Measurements from ENCODE around the gene PRR11.

The PRR11 gene

GRCh38 chr17:59139939-59140338, 15.6 kb upstream of the PRR11 start:
- no peak for DNase-seq
- peaks cover 88% of the 10 kb centered on the region for H3K79me2 ChIP-seq (ENCODE audit: low read length)
- no peaks in the 10 kb centered on the region for H3K4me1 ChIP-seq (ENCODE audit: low read length)
- H3K4me2 ChIP-seq (ENCODE audit: low read depth, low read length): no peak overlapping the region
- H3K27ac ChIP-seq (ENCODE audit: low read length): no peak overlapping the region
- H3K27me3 ChIP-seq (replicated peaks; ENCODE audit: insufficient read depth, low read length): no peaks in the 10 kb centered on the region
- H3K36me3 ChIP-seq (replicated peaks; ENCODE audit: insufficient read depth, low read length): no peaks in the 10 kb centered on the region
- H3K9me3 ChIP-seq (replicated peaks; ENCODE audit: insufficient read depth, low read length): no peaks in the 10 kb centered on the region
- H3K9me2 ChIP-seq (replicated peaks; ENCODE audit: insufficient read depth, low read length): no peaks in the 10 kb centered on the region
- TF ChIP-seq EZH2phosphoT487 (IDR thresholded peaks at IDR 0.05; ENCODE audit: low read length) (no peak), CTCF (IDR thresholded peaks at IDR 0.05; ENCODE audit: low read length) (no peak), EZH2 (optimal IDR thresholded peaks at IDR 0.05; ENCODE audit: low read depth, low read length) (no peak)
- H3F3A ChIP-seq (ENCODE audit: insufficient read depth, low read length): no peaks in the 10 kb centered on the region
- no peak overlapping the region for H3K9ac ChIP-seq (ENCODE audit: low read length)
- no peak overlapping the region for H2AFZ ChIP-seq (ENCODE audit: low read length)
- no peak overlapping the region for H3K4me3 ChIP-seq (ENCODE audit: low read length)
- H4K20me1 ChIP-seq (ENCODE audit: insufficient read depth, low read length): no peaks in the 10 kb centered on the region

- TF ChIP-seq CTCF (IDR thresholded peaks at IDR 0.05; ENCODE audit: low read length): no peak
- TF ChIP-seq EZH2phosphoT487 (IDR thresholded peaks at IDR 0.05; ENCODE audit: low read length): no peak
- TF ChIP-seq EZH2 (optimal IDR thresholded peaks at IDR 0.05; ENCODE audit: low read depth, low read length): no peak
- Histone ChIP-seq H3K4me1 (ENCODE audit: low read length) (no peaks in the 10 kb centered on the region), H3K36me3 (replicated peaks; ENCODE audit: insufficient read depth, low read length) (no peaks in the 10 kb centered on the region), H3K79me2 (ENCODE audit: low read length) (peaks cover 90% of the 10 kb centered on the region), H3K4me2 (ENCODE audit: low read depth, low read length) (no peak overlapping the region), H3F3A (ENCODE audit: insufficient read depth, low read length) (no peaks in the 10 kb centered on the region), H3K9me3 (replicated peaks; ENCODE audit: insufficient read depth, low read length) (no peaks in the 10 kb centered on the region), H3K4me3 (ENCODE audit: low read length) (no peak overlapping the region), H3K27me3 (replicated peaks; ENCODE audit: insufficient read depth, low read length) (no peaks in the 10 kb centered on the region), H3K9ac (ENCODE audit: low read length) (no peak overlapping the region), H3K27ac (ENCODE audit: low read length) (no peak overlapping the region), H2AFZ (ENCODE audit: low read length) (no peak overlapping the region), H3K9me2 (replicated peaks; ENCODE audit: insufficient read depth, low read length) (no peaks in the 10 kb centered on the region), H4K20me1 (ENCODE audit: insufficient read depth, low read length) (0 out of 2 replicates have a peak, but pooled peaks cover 6% of the 10 kb centered on the region)
- DNase-seq: no peak
These were observed 13.7 kb upstream of the PRR11 start for GRCh38 chr17:59141860-59142259.

GRCh38 chr17:59145571-59146096, 9.9 kb upstream of the PRR11 start:
- H3K79me2 ChIP-seq (ENCODE audit: low read length): peaks cover 96% of the 10 kb centered on the region
- TF ChIP-seq CTCF (IDR thresholded peaks at IDR 0.05; ENCODE audit: low read length) (no peak), EZH2 (optimal IDR thresholded peaks at IDR 0.05; ENCODE audit: low read depth, low read length) (no peak), EZH2phosphoT487 (IDR thresholded peaks at IDR 0.05; ENCODE audit: low read length) (no peak)
- no peak overlapping the region for H3K27ac ChIP-seq (ENCODE audit: low read length)
- H3K36me3 ChIP-seq (replicated peaks; ENCODE audit: insufficient read depth, low read length): no peaks in the 10 kb centered on the region; the same call in 1 of the 2 replicates
- peaks cover 10% of the 10 kb centered on the region; the same call in 1 of the 2 replicates for H4K20me1 ChIP-seq (ENCODE audit: insufficient read depth, low read length)
- H3K9me3 ChIP-seq (replicated peaks; ENCODE audit: insufficient read depth, low read length): no peaks in the 10 kb centered on the region
- H3F3A ChIP-seq (ENCODE audit: insufficient read depth, low read length): no peaks in the 10 kb centered on the region
- H2AFZ ChIP-seq (ENCODE audit: low read length): no peak overlapping the region
- no peak overlapping the region for H3K4me3 ChIP-seq (ENCODE audit: low read length)
- H3K9me2 ChIP-seq (replicated peaks; ENCODE audit: insufficient read depth, low read length): no peaks in the 10 kb centered on the region
- H3K4me2 ChIP-seq (ENCODE audit: low read depth, low read length): no peak overlapping the region
- no peaks in the 10 kb centered on the region for H3K4me1 ChIP-seq (ENCODE audit: low read length)
- no peak overlapping the region for H3K9ac ChIP-seq (ENCODE audit: low read length)
- DNase-seq: no peak
- H3K27me3 ChIP-seq (replicated peaks; ENCODE audit: insufficient read depth, low read length): no peaks in the 10 kb centered on the region
